ENCODE measurements around the gene FMN1.

The FMN1 gene

DNA sequence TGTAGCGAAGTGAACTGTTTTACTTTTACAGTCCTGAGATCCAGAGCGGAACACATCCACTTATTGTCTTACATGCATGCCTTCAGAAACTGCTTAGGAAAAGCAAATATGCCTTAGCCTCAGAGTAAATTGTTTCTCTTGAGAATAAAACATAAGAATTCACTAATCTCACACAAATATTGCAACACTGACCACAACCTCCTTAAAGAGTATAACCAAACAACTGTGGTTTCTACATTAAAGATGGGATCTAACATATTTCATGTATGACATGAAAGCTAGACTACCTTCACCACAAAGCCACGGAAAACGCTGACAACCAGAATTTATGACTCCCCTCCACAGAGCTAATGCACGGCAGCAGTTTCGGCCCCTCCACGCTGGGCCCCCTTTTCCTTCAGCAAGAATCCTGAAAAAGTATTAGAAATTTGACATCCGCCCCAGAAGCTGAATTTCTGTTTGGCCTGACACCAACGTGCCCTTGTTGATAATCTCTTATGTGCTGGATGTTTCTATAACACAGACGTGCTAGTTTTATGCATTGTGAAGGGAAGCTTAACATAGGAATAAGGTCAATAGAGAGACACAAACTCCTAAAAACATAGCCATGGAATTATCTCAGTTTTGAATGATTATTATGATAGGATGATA lies 392.1 kb downstream of the FMN1 start:
- DNase-seq, result peak; percentile 32

DNA sequence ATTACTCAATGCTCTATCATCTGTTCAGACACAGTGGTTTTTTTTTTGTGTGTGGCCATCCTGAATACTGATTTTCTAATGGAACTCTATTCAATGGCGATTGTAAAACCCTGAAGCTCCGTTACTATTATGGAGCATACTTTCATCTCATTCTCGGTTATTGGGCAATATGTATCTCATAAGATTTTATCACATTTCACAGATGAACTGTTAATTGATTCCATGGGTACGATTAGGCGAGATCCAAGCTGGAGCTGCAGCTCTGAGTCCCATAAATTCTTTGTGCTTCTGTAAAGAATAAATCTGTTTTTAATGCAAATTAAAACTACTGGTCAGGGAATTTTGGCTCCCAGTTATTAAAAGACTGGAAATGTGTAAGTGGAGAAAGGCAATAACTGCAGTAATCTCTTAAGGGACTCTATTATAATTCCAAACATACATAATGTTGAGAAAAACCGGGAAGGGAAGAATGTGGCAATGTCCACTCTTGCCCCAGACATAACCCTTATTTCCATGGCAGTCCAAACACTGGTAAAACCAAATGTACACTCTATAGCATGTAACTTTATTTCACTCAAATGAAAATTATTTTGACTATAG lies 394.5 kb downstream of the FMN1 start:
- DNase-seq, result no peak

DNA sequence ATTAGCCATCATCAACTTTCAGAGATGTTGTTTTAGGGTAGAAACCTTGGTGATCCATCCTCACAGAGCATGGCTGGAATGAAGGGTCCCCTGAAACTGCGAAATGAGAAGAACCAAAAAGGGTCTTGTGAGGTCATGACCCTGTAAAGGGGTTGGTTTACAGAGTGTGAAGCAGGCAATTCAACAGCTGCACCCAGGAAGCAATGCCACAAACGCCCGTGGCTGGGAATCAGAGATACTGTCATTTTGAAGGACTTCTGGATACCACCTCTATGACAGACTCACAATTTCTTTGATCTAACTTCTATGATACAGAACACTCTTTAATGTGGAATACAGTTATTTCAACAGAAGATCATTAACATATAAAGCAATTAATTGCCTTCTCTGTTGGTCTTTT lies 397.7 kb downstream of the FMN1 start:
- DNase-seq, result no peak

GRCh38 chr15:32794973-32795372 lies 399.5 kb downstream of the FMN1 start:
- no peak for DNase-seq

DNA sequence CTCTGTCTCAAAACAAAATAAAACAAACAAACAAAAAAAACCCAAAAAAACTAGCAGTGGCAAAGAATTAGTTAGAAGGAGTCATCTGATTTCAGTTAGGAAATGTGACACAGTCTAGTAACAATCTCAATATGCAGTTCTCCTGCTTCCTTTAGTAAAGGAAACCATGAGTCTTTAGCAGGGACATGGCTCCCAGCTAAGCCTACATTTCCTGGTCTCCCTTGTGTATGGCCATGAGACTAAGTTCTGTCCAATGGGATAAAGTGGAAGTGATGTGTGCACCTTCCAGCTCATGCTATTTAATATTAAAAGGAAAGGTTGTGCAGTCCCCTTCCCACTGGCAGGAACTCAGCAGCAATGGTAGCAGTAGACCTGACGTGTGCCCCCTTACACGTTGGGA lies 402.1 kb downstream of the FMN1 start:
- no peak for DNase-seq

- no peak for DNase-seq
Measured at GRCh38 chr15:32790352-32790999, 404.0 kb downstream of the FMN1 start.

DNA sequence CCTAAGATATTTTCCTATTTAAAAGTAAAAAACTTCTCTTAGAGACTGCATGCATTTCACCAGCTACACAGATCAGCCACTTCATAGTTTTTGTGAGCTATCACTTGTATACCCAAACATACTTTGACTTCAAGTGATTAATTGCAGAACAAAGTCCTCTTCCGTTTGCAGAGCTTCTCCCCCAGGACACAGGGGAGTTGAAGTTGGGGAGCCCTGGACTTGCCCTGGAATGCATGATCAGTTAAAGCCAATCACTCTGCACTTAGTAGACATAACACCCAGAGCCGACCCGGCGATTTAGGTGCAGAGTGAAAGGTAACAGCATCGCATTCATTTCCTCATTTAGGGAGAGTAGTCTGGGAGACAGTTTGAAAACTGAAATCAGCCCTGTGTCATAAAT lies 406.6 kb downstream of the FMN1 start:
- no peak for DNase-seq

GRCh38 chr15:32786906-32787305 lies 407.6 kb downstream of the FMN1 start:
- DNase-seq, result no peak

- DNase-seq, result no peak
Measured at GRCh38 chr15:32784581-32784980, 409.9 kb downstream of the FMN1 start.

GRCh38 chr15:32781781-32782180 lies 412.7 kb downstream of the FMN1 start:
- DNase-seq, result no peak

DNA sequence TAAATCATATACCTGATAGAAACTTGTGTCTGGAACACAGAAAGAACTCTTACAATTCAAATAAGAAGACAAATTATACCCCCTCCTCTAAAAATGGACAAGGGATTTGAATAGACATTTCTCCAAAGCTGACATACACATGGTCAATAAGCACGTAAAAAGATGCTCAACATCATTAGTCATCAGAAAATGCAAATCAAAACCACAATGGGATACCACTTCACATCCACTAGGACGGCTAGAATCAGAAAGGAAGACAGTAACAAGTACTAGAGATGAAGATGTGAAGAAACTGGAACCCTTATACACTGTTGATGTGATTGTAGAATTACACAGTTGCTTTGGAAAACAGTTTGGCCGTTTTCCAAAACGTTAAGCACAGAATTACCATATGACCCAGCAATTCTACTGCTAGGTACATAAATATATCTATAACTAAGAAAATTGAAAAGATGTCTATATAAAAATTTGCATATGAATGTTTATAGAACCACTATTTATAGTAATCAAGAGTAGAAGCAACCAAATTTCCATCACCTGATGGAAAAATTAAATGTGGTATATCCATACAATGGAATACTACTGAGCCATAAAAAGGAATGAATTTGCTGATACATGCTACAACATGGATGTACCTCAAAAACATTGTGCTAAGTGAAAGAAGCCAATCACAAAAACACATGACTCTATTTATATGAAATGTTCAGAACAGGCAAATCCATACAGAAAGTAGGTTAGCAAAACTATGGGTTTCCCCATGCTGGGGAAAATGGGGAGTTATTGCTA lies 415.9 kb downstream of the FMN1 start:
- DNase-seq, result no peak

GRCh38 chr15:32775103-32775502 lies 419.4 kb downstream of the FMN1 start:
- no peak for DNase-seq

GRCh38 chr15:32774022-32774421 lies 420.5 kb downstream of the FMN1 start:
- DNase-seq, result no peak

DNA sequence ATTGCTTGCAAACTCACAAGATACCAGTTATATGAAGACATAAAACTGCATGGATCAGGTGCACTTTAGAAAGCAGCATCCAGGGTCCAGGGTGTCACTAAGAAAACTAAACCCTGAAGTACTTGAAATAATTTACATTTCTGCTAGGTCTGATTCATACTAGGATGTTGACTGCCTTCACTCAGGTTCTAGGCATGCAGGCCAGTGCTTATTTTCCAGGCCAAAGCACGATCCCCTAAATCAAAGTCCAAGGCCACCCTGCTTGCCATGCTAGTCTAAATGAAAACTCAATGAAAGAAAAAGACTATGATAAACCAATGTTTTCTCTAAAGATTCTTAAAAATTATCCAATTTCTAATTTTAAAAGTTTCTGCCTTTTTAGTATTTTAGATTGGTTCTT lies 427.3 kb downstream of the FMN1 start:
- no peak for DNase-seq

- DNase-seq, result no peak
Measured at GRCh38 chr15:32766101-32766500, 428.4 kb downstream of the FMN1 start.

DNA sequence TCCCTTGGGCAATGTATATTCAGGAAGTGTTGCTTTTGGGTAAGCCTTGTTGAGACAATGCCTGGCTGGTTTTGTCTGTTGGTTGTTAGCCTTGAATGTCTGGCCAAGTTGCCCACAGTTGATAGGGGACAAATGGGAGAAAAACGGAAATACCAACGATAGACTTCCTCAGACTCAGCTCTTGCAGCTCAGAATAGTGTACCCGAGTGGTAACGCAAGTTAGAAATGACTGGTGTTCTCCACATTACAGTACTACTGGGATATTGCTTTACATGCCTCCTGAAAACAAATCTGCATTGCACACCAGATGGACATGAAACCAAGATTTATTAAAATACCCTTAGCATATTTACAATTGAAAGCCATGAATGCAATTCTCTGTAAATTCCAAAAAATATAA lies 429.3 kb downstream of the FMN1 start:
- DNase-seq, result no peak

GRCh38 chr15:32763295-32763694 lies 431.2 kb downstream of the FMN1 start:
- DNase-seq, result no peak

DNA sequence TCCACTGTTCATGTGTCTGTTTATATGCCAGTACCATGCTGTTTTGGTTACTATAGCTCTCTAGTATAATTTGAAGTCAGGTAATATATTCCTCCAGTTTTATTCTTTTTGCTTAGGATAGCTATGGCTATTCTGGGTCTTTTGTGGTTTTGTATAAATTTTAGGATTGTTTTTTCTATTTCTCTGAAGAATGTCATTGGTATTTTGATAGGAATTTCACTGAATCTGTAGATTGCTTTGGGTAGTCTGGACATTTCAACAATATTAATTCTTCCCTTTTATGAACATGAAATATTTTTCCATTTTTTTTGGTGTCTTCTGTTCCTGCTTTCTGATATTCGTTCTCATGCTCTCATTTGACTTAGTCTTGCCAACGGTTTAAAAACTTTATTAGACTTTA lies 437.1 kb downstream of the FMN1 start:
- DNase-seq, result no peak

DNA sequence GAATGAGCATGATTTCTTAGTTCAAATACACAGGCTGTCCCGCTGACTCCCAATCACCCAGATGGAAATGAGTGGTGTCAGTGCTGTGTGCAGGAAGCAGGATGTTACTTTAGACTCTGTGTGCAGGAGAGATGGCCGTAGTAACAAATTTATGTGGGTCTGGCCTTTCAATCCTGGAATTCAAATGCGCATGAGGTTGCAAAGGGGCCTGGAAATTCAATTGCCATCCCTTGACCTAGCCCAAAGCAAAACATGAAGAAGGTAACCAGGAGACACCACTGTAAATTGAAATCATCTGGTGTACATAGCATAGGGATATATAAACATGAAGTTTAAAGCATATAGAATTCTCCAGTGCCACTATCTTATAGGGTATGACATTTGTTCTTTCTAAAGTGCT lies 443.5 kb downstream of the FMN1 start:
- no peak for DNase-seq

DNA sequence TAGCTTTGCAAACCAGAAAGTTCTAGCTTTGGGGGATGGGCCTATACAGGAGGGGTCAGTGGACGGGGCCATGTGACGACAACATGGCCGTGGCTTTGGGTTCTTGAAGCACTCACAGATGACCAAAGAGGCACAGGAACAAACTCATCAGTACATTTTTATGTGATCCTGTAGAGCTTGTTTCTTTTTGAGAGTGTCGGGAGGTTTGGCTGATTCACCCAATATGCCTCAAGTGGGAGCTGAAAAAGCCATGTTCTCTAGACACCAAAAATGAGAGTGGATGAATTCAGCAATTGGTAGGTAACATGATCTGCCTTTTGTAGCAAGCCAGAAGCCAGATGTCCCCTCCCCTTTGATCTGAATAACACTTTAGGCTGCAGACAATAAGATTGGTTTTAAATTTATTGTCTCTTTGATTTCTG lies 446.6 kb downstream of the FMN1 start:
- no peak for DNase-seq

DNA sequence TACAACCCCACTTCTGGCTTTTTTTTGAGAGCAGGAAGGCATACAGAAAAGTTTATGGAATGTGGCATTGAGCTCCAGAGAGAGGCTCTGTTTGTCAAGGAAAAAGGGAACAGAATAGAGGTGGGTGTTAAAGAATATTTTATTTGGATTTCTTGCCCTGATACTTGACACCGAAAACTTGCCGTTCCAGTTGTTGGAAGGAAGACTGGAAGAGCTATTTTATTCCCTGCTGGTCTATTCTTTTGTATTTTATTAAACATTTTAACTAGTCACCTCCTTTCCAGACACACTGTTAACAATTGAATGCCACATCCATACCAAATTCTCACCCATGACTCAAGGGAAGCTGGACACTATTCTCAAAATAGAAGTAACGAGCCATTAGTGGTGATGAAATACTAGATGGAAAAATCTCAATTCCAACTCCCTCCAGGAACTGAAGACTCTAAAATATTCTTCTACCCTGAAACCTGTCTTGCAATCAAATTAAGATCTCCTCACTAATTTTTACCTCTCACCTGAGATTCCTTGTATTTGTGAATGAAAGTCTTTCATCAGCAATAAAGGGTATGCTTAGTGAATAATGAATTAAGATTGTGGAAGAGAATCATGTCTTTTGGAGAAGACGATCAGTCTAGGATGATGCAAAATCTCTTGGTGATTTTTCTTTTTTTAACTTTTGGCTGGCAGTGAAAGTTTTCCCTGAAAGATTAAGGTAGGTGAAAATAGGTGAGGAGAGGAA lies 448.2 kb downstream of the FMN1 start:
- no peak for DNase-seq

- no peak for DNase-seq
Measured at GRCh38 chr15:32743411-32744140, 450.9 kb downstream of the FMN1 start.
